Measurements from ENCODE around the gene STK24. TPM values are rescaled to one million over a fixed set of nuclear protein-coding genes. Genes with fewer than 3 reads are reported as not detected.

Gene STK24
- total RNA-seq, 1 donor from 2014 or later = 136 TPM

DNA sequence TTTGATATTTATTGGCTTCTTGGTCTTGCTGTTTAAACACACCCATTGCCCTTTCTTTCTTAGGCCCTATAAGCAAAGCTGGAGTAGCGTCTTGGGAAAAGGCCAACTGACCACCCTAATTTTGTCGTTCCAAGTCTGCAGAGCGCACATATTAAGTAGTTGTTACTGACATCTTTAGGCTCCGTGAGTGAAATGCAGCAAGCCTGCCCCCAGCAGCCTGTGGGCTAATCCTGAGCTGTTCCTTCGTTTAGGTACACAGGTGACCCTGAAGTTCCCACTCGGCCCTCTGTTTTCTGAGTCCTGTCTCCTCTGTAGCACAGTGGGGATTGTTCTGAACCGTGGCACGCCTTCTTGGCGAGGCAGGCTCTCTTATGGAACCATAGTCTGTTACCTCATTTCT, 170.5 kb downstream of the STK24 start:
- Mint-ChIP-seq H3K9me3 (no peaks in the 10 kb centered on the region), H3K27ac (no peak overlapping the region)

DNA sequence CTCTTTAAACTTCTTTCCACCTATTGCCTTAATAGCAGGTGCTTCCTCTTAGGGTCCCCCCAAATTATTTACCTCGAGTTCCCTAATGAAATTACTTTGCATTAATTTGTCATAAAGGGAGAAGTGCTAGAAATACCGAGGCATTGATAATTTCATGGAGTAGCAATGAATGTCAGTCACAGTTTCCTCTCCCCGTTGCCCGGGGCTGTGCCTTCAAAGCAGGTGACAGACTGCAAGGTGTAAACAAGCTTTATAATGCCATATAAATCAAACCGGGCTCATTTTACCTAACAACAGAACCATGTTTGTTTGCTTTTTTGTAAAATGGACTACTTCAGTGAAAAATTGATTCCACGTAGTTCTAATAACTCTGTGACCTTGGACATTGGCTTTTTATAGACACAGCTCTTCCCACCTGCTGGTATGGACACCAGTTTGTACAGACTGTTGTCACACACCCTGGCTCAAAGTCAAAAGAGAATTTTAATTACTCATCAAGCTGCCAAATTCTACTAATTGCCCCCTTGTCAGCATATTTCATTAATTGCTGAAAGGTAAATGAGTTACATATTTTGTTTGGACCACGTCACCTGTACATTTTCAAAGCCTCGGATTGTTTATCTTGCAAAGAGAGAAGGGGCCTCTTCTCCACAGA, 171.1 kb downstream of the STK24 start:
- intact Hi-C loops (cut with micrococcal nuclease) = no loop called here
- no peak overlapping the region for H3K4me3 Mint-ChIP-seq
- H3K9me3 Mint-ChIP-seq = no peaks in the 10 kb centered on the region
- H3K27ac Mint-ChIP-seq = no peak overlapping the region
- H3K36me3 Mint-ChIP-seq (ENCODE audit: low read depth) = no peaks in the 10 kb centered on the region
- peaks cover 10% of the 10 kb centered on the region for H3K27me3 Mint-ChIP-seq
- DNase-seq = no peak
- no peaks in the 10 kb centered on the region for H3K4me1 Mint-ChIP-seq

More for the DNA sequence above, 170.5 kb downstream of the STK24 start:
- DNase-seq = no peak
- no peaks in the 10 kb centered on the region for H3K36me3 Mint-ChIP-seq (ENCODE audit: low read depth)
- peaks cover 8% of the 10 kb centered on the region for H3K27me3 Mint-ChIP-seq
- H3K4me3 Mint-ChIP-seq = no peak overlapping the region
- intact Hi-C loops (cut with micrococcal nuclease) = no loop called here
- H3K4me1 Mint-ChIP-seq = no peaks in the 10 kb centered on the region

DNA sequence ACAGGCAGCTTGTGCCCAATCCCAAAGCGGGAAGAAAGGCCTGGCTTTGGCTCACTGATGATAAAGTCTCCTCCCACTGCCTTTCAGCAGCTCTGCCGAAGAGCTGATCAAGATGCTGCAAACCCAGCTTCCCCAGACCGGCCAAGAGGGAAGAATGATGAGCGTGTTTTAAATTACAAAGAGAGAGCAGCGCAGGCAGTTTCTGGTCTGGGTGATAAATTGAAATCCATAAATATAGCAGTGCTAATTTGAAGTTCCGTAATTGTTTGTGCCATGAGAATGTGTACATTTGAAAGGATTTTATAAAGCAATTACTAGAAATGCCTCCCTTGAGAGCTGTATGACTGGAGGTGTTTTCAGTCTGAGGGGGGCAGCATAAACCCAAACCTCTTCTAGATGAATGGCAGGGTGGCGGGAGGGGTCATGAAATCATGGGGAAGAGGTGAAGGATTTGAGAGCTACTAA, 171.8 kb downstream of the STK24 start:
- no peak for DNase-seq
- H3K27me3 Mint-ChIP-seq = peaks cover 10% of the 10 kb centered on the region
- H3K9me3 Mint-ChIP-seq = no peaks in the 10 kb centered on the region
- H3K4me3 Mint-ChIP-seq = no peak overlapping the region
- H3K27ac Mint-ChIP-seq = no peak overlapping the region
- intact Hi-C loops (cut with micrococcal nuclease) = no loop called here
- no peaks in the 10 kb centered on the region for H3K36me3 Mint-ChIP-seq (ENCODE audit: low read depth)
- no peaks in the 10 kb centered on the region for H3K4me1 Mint-ChIP-seq

DNA sequence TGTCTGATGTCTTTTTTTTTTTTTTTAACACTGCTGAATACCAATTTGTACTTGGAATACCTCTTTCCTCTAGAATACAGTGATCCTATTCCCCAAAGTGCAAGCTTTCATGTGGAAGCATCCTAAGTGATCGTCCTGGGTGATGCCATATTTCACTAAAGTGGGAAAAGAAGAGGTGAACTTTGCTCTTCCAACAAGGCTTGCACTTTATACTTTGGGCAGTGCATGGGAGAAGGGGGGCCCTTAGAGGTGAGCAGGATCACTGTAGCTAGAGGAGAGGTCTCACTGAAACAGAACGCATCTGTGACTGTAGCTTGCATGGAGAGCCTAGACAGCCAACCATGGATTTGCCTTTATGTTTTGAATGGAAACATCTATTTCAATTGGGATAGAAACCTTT, 173.8 kb downstream of the STK24 start:
- no peak for DNase-seq
- H3K4me3 Mint-ChIP-seq = no peak overlapping the region
- no peaks in the 10 kb centered on the region for H3K9me3 Mint-ChIP-seq
- intact Hi-C loops (cut with micrococcal nuclease) = no loop called here
- no peak overlapping the region for H3K27ac Mint-ChIP-seq
- H3K27me3 Mint-ChIP-seq = peaks cover 8% of the 10 kb centered on the region
- no peaks in the 10 kb centered on the region for H3K4me1 Mint-ChIP-seq
- no peaks in the 10 kb centered on the region for H3K36me3 Mint-ChIP-seq (ENCODE audit: low read depth)

DNA sequence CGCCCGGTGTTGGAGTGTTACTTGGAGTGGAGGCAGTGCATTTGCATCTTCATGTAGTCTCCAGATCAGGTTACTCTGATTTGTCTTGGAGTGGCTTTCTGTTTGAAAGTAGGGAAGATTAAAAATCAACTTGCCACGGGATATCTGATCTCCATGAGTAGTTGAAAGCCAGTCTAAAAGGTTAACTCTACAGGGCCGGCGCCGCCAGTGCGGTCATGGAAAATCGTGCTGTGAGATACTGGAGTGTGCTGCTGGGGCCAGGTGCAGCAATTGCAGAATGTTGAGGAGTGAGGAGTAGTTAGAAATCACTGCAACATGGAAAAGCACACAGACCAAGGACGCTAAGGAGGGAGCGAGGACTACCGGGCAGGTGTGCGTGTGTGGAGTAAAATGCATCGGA, 175.0 kb downstream of the STK24 start:
- Mint-ChIP-seq H3K4me3 (no peak overlapping the region), H3K27ac (no peak overlapping the region), H3K9me3 (no peaks in the 10 kb centered on the region), H3K27me3 (peaks cover 8% of the 10 kb centered on the region), H3K4me1 (no peaks in the 10 kb centered on the region), H3K36me3 (ENCODE audit: low read depth) (no peaks in the 10 kb centered on the region)
- DNase-seq = no peak
- intact Hi-C loops (cut with micrococcal nuclease) = no loop called here

DNA sequence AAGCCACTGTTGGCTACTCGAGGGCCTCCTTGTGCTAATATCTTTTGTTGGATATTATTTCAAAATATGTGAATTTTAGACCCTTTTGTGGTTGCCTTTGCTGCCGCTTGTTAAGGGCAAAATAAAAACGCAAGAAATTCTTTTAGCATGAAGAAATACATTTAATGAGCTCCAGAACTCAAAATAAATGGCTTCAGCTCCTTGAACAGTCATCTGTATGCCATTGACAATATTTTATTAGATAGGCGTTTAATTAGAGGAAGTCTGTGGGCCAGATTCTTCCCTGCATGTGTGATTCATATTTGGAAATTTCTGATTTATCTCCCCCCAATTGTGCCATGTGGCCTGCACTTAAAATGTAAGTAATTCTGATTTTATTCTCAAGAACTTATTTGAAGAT, 177.2 kb downstream of the STK24 start:
- Mint-ChIP-seq H3K4me1 (no peaks in the 10 kb centered on the region), H3K9me3 (no peaks in the 10 kb centered on the region)
- intact Hi-C loops (cut with micrococcal nuclease) = no loop called here

DNA sequence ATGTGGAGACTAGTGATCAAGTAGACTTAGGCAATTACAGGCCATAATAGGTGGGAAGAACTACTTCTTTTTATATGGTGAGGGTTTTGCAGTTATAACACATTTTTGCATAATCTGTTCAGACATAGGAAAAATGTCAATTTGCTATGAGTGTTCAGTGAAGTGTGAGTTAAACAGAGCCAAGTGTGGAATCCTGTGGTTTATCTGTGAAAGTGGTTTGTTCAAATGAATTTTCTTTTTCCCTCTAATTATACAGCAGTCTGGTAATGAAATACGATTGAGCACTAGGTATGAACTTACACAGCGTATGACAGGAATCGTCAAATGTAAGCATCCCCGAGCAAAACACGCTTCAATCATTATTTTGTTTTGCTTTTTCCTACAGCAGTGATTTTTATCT, 178.3 kb downstream of the STK24 start:
- Mint-ChIP-seq H3K9me3 (no peaks in the 10 kb centered on the region), H3K36me3 (ENCODE audit: low read depth) (no peaks in the 10 kb centered on the region), H3K4me1 (no peaks in the 10 kb centered on the region), H3K4me3 (no peak overlapping the region), H3K27ac (no peak overlapping the region), H3K27me3 (peaks cover 5% of the 10 kb centered on the region)
- no peak for DNase-seq
- intact Hi-C loops (cut with micrococcal nuclease) = no loop called here

More for the DNA sequence above, 177.2 kb downstream of the STK24 start:
- no peak for DNase-seq
- peaks cover 5% of the 10 kb centered on the region for H3K27me3 Mint-ChIP-seq
- H3K36me3 Mint-ChIP-seq (ENCODE audit: low read depth) = no peaks in the 10 kb centered on the region
- H3K27ac Mint-ChIP-seq = no peak overlapping the region
- H3K4me3 Mint-ChIP-seq = no peak overlapping the region

DNA sequence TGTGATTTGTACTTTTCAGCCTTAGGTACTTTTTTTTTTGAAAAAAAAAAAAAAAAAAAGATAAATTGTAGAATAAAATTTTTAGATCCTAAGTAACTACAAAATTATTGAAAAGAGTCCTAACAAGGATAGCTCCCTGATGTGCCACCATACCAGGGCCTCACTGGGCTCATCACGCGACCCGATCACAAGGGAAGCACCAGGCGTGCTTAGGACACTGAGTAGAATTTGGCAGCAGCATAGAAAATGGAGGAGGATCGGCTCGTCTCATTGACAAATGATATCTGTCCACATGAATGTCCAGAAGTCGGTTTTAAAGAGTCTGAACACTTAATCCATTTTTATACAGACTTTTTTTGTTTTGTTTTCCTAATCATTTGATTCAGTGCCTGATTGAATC, 179.0 kb downstream of the STK24 start:
- DNase-seq = no peak
- Mint-ChIP-seq H3K9me3 (no peaks in the 10 kb centered on the region), H3K27me3 (peaks cover 5% of the 10 kb centered on the region), H3K4me3 (no peak overlapping the region), H3K36me3 (ENCODE audit: low read depth) (no peaks in the 10 kb centered on the region), H3K27ac (no peak overlapping the region), H3K4me1 (no peaks in the 10 kb centered on the region)
- intact Hi-C loops (cut with micrococcal nuclease) = no loop called here

DNA sequence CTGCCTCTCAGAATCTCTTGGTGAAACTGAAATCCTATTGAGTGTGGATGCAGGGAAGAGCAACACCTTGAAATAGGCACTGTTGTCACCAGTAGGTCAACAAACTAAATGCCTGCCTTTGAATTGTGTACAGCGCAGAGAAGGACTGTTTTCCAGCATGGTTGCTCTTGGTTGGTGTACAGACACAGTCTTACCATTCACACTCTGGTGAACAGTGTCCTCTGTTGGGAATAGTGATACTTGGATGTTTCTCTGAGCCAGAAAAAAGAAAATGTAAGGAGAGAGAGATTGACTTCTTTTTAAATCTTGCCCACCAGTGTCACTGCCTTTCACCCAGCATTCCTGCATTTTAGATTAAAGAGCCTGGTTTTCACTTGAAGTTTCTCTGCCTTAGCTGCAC, 179.7 kb downstream of the STK24 start:
- intact Hi-C loops (cut with micrococcal nuclease) = no loop called here
- no peak overlapping the region for H3K4me3 Mint-ChIP-seq
- no peaks in the 10 kb centered on the region for H3K9me3 Mint-ChIP-seq
- H3K27me3 Mint-ChIP-seq = peaks cover 5% of the 10 kb centered on the region
- no peaks in the 10 kb centered on the region for H3K36me3 Mint-ChIP-seq (ENCODE audit: low read depth)
- DNase-seq = no peak
- no peak overlapping the region for H3K27ac Mint-ChIP-seq
- no peaks in the 10 kb centered on the region for H3K4me1 Mint-ChIP-seq

DNA sequence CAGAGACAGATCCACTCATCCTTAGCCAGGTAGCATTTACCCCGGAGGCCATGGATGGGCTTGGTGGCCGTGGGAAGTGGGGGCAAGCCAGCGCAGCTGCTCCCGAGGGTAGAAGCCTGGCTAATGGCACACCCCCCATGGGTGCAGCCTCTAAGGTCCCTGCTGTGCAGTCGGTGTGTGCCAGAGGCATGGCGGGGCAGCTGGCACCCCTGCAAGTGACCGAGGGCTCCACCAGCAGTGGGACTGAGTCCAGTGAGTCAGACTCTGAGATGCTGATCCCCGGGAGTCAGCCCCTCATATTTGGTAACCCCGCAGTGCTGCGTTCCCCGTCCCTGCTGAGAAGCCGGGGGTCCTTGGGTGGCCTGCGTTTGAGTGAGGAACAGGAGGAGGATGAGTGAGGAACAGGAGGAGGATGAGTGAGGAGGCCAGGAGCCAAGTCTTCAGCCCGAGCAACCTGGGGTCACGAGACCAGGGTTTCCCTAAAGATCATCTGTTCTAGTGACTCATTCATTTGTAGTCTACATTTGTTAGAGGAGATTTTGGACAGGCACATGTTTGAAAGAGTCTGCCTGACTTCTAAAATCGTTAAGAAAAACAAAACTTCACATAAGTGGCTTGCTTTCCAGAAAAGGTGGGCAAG, 180.7 kb downstream of the STK24 start:
- DNase-seq = no peak
- Mint-ChIP-seq H3K4me3 (no peak overlapping the region), H3K36me3 (ENCODE audit: low read depth) (no peaks in the 10 kb centered on the region), H3K4me1 (no peaks in the 10 kb centered on the region), H3K27ac (no peak overlapping the region), H3K9me3 (no peaks in the 10 kb centered on the region), H3K27me3 (peaks cover 3% of the 10 kb centered on the region)
- intact Hi-C loops (cut with micrococcal nuclease) = no loop called here

Other genes starting within 250 kb of the STK24 start
- gene SLC15A1, start 175.6 kb upstream of the STK24 start, total RNA-seq = not detected in 2 replicates

All from activated CD4-positive, alpha-beta T cell treated with anti-CD3 and anti-CD28 coated beads, Interleukin-2, amount 10 ng/mL, durations not matched to agents 24 days and 14 days (primary cell).